Activated CD8-positive, alpha-beta memory T cell treated with anti-CD3 and anti-CD28 coated beads, Interleukin-2, amount 50 U/mL, for 1 hour (primary cell): ENCODE data around the gene CCSER2.

Source experiments
- DNase-seq: peaks from one replicate; pipeline ENCODE4 v3.0.0-alpha.2; 2020; ENCODE audit errors: extremely low read depth

Gene CCSER2

GRCh38 chr10:84548869-84549268 is 220.5 kb downstream of the CCSER2 start:
- DNase-seq: no peak

GRCh38 chr10:84549368-84550165 is 221.2 kb downstream of the CCSER2 start:
- no peak for DNase-seq

GRCh38 chr10:84550756-84551436 is 222.5 kb downstream of the CCSER2 start:
- no peak for DNase-seq

- no peak for DNase-seq
Observed at GRCh38 chr10:84551437-84552120, 223.2 kb downstream of the CCSER2 start.

GRCh38 chr10:84552478-84552877 is 224.1 kb downstream of the CCSER2 start:
- no peak for DNase-seq

- DNase-seq: no peak
Observed at GRCh38 chr10:84562592-84562991, 234.2 kb downstream of the CCSER2 start.

GRCh38 chr10:84563355-84563754 is 235.0 kb downstream of the CCSER2 start:
- DNase-seq: no peak

- no peak for DNase-seq
Observed at GRCh38 chr10:84563868-84564267, 235.5 kb downstream of the CCSER2 start.

- no peak for DNase-seq
Observed at GRCh38 chr10:84565881-84566582, 237.6 kb downstream of the CCSER2 start.

GRCh38 chr10:84567133-84567532 is 238.7 kb downstream of the CCSER2 start:
- no peak for DNase-seq
